Small intestine (tissue), 7 donors: ENCODE data around the gene S100A8. TPM values are rescaled to one million over a fixed set of nuclear protein-coding genes. Genes with fewer than 3 reads are reported as not detected.
"Not testable (repeated sequence)": the region's sequence is repeated elsewhere in the genome, so short reads cannot be mapped to it uniquely, and the experiment has no call there.

ENCODE experiments used
- DNase-seq, 2 donors: peaks; one replicate each; pipeline versions ENCODE4 v3.0.0 to v3.0.0-alpha.2; 2013
- FAIRE-seq: peaks from 2 replicates; lab custom pipeline; 2012; peaks lifted over from hg19 to GRCh38; lab: Jason Lieb, UNC
- H3K27ac ChIP-seq, 3 donors: one replicate each; pipeline ENCODE4 v1.5.1; 2013; ENCODE audit warnings: low read length in 2 of 3, mild to moderate bottlenecking in 2 of 3, control low read depth in 1 of 3, inconsistent platforms in 1 of 3, low read depth in 1 of 3, moderate library complexity in 1 of 3
- H3K27me3 ChIP-seq, 3 donors: one replicate each; pipeline ENCODE4 v1.6.1; 2013; ENCODE audit warnings: low read length in 3 of 3, inconsistent platforms in 1 of 3; ENCODE audit not compliant: control insufficient read depth in 3 of 3, insufficient read depth in 3 of 3
- H3K36me3 ChIP-seq, 3 donors: one replicate each; pipeline ENCODE4 v1.6.1; 2013; ENCODE audit warnings: low read length in 3 of 3, inconsistent platforms in 1 of 3, low read depth in 1 of 3, mild to moderate bottlenecking in 1 of 3, moderate library complexity in 1 of 3; ENCODE audit not compliant: control insufficient read depth in 3 of 3, insufficient read depth in 2 of 3
- H3K4me1 ChIP-seq, 3 donors: one replicate each; pipeline ENCODE4 v1.6.1; 2013; ENCODE audit warnings: low read length in 2 of 3, inconsistent platforms in 1 of 3, low read depth in 1 of 3, mild to moderate bottlenecking in 1 of 3, moderate library complexity in 1 of 3; ENCODE audit not compliant: control insufficient read depth in 3 of 3, insufficient read depth in 2 of 3
- H3K4me3 ChIP-seq, 3 donors: one replicate each; pipeline ENCODE4 v1.5.1; 2013; ENCODE audit warnings: low read length in 3 of 3, control low read depth in 1 of 3, inconsistent platforms in 1 of 3, low read depth in 1 of 3, mild to moderate bottlenecking in 1 of 3, moderate library complexity in 1 of 3
- H3K9me3 ChIP-seq, 2 donors: one replicate each; pipeline ENCODE4 v1.6.1; 2013; ENCODE audit warnings: low read depth in 1 of 2, low read length in 1 of 2; ENCODE audit not compliant: control insufficient read depth in 2 of 2, insufficient read depth in 1 of 2
- WGBS, 3 donors: extraction: QIAGEN DNeasy Blood & Tissue Kit; methylation state at CpG; one replicate each; pipeline ENCODE4 v1.1.7; 2013; 5-methylcytosine and 5-hydroxymethylcytosine counted together
- polyA plus RNA-seq, 4 donors: library from polyadenylated mRNA; stranded (reverse) in 3 of 4; unstranded in 1 of 4; fragments of 200-250 nt in 3 of 4; fragments of 120-200 nt in 1 of 4; gene quantifications; one replicate each; pipeline versions ENCODE4 v1.2.1 to v1.2.3, GENCODE V29; 2013
- donor health status: healthy with polysubstance abuse.
- donor health status: control.
- donor health status: control.
- donor health status: Bipolar disorder and iron deficiency.
- donor health status: healthy.

S100A8 gene
- polyA plus RNA-seq, 4 donors = 10.2 to 208 (median 86.3) TPM

DNA sequence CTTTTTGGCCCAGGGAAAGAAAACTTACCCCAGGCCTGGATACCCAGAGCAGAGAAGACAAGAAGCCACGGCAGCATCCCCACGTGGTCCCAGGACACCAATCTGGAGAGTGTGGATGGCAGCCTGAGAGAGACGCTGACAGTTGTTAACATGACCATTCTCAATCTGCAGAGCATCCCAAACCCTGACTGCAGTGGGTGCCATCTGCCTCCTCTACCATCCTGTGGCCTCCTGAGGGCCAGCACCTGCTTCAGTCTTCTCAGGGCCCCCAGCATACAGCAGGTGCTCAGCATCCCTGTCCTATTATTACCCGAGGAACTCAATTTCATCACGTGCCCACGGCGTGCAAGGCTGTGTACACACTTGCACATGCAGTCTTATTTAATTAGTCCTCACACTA, 43.0 kb downstream of the S100A8 start:
- no peak for FAIRE-seq

DNA sequence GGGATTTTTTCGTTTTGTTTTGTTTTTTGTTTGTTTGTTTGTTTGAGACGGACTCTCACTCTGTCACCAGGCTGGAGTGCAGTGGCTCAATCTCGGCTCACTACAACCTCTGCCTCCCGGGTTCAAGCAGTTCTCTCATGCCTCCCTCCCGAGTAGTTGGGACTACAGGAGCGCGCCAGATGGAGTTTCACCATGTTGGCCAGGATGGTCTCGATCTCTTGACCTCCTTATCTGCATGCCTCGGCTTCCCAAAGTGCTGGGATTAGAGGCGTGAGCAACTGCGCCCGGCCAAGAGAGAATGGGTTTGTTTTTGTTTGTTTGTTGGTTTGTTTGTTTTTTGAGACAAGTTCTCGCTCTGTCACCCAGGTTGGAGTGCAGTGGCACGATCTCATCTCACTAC, 43.8 kb downstream of the S100A8 start:
- not testable (repeated sequence) for H3K27ac ChIP-seq, H3K27me3 ChIP-seq, FAIRE-seq, H3K9me3 ChIP-seq, DNase-seq, H3K36me3 ChIP-seq, H3K4me3 ChIP-seq
- H3K4me1 ChIP-seq = peaks cover 0 to 23% (median 0%) of the 10 kb centered on the region in 3 donors
- WGBS, 3 donors = 71 to 80% (median 73%) methylated on average over 14 of the region's 14 CpGs

More for the DNA sequence above, 43.0 kb downstream of the S100A8 start:
- no peaks in the 10 kb centered on the region for H3K36me3 ChIP-seq
- H3K4me1 ChIP-seq = peaks cover 0 to 23% (median 0%) of the 10 kb centered on the region in 3 donors
- H3K27ac ChIP-seq = no peak overlapping the region
- WGBS, 3 donors = 50 to 61% (median 57%) methylated on average over 7 of the region's 7 CpGs
- no peak for DNase-seq
- H3K27me3 ChIP-seq = no peaks in the 10 kb centered on the region
- no peaks in the 10 kb centered on the region for H3K9me3 ChIP-seq
- H3K4me3 ChIP-seq = no peak overlapping the region

DNA sequence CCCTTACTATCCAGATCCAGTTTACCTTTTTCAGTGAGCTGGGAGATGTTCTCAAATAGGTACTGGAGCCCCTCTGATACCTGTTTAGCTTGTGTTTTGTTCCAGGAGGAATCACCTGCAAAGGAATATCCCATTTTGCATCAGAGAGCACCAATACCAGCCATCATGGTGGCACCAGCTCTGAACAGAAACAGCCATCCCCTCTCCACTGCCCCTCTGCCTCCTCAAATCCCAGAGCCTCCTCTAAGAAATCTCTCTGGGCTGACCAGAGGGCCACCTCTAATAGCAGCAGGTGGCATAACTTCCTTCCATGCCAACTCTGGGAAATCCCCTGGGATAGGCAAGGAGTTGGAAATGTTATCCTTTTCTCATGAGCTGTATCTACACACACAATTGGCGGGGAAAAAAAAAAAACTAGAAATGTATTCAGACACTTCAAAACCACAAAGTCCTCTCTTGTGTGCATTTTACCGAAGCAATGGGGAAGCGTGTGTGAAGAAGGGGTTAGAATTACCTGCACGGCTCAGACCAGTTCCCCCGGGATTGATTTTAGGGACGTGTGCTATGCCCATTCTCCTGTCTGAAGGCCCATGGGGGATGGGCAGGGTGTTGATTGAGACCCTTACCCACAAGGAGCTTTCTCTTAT, 44.7 kb downstream of the S100A8 start:
- H3K4me1 ChIP-seq = peaks cover 0 to 23% (median 0%) of the 10 kb centered on the region in 3 donors
- H3K4me3 ChIP-seq = no peak overlapping the region
- 9 to 40% (median 15%) methylated on average over 6 of the region's 6 CpGs for WGBS, 3 donors
- FAIRE-seq (no peak), DNase-seq (no peak)
- H3K27me3 ChIP-seq = no peaks in the 10 kb centered on the region
- no peaks in the 10 kb centered on the region for H3K9me3 ChIP-seq
- H3K27ac ChIP-seq = no peak overlapping the region
- no peaks in the 10 kb centered on the region for H3K36me3 ChIP-seq

DNA sequence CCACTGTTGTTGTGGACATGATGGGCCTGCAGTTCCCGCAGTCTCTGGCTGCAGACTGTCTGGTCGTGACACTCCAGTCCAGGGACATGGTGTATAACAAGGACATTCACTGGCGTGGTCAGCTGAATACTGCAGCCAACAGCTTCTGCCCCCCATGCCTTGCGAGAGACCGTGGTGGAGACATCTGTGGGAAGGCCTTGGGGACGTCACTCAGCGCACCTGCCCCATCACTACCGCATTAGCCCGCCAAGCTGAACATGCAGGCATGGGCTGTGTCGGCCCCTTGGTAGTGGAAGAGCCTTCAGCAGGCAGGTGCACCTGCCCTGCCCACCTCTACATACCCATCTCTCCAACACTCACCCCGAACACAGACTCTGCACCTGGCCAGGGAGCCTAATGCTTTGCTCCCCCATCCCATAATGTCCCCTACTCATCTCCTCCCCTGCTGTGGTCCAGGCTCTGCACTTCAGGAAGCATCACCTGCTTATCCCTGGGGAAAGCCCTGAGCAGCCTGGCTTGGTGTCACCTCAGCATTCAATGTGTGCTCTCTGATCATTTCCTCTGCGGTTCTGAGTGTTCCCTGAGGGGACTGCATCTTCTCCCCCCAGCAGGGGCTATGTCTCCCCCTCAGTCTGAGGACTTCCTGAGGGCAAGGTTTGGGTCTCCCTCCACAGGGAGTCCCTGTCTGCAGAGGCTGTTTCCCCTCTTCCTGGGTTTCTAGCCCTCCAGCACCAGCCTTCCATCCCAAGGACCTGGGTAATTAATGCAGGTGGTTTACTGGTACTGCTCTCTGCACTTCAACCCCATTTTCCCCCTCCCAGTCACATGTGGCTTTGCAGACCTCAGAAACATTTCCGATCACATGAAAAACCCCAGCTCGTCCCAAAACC, 45.4 kb downstream of the S100A8 start:
- Histone ChIP-seq H3K27me3 (no peaks in the 10 kb centered on the region), H3K4me3 (no peak overlapping the region), H3K27ac (no peak overlapping the region), H3K4me1 (peaks cover 0 to 23% (median 0%) of the 10 kb centered on the region in 3 donors), H3K9me3 (no peaks in the 10 kb centered on the region), H3K36me3 (no peaks in the 10 kb centered on the region)
- WGBS, 3 donors = 66 to 75% (median 68%) methylated on average over 14 of the region's 14 CpGs
- FAIRE-seq (no peak), DNase-seq (no peak)

DNA sequence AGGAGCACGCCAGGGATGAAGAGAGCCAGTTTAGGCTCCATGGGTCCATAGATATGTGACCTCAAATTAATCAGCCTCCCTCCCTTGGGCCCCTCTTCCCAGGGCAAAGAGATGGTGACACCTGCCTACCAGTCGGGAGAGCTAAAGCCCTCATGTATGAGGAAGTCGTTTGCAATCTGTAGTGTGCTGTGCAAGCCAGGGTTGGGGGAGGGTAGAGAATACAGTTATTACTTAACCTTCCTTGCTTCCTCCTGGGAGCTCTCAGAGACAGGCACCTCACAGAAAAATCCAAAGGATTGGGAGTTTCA, 46.2 kb downstream of the S100A8 start:
- Histone ChIP-seq H3K27me3 (no peaks in the 10 kb centered on the region), H3K27ac (no peak overlapping the region)

DNA sequence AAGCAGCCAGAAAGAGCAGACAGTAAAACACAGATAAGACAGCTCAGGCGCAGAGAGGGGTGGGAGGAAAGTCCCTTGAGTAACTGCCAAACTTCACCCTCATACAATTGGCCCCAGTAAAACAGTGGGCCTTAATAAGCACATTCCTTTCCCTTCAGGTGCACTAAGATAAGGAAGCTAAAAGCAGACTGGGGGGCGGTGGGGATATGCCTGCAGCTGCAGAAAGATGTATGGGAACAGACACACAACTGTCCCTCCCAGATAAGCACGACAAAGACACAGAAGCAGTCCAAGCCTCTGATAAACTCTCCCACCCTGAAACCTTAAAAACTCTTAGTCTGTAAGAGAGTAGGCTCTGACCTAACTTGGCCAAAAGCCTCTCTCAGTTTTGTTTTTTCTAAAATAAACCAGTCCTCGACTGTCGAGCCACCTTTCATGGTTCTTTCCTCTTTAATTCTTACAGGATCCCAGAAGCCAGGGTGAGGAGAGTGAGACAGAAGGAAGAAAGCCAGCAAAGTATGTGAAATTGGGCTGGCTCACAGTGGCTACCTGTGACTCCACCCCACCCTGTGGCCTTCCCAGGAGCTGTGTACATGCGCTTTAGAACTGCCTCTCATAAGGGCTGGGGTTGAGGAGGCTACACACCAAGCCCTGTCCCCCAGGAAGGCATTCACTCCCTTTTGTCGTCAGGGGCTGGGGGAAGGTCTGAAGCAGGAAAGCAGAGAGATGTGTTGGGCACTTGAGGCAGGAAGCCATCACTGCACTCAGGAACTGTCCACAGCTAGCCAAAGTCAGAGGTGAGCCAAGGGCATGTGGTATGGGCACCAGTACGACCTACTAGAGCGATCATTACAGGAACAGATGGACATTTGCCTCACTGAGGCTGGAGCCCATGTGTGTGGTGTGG, 46.8 kb downstream of the S100A8 start:
- no peak for FAIRE-seq
- WGBS, 3 donors = 38 to 46% (median 39%) methylated on average over 9 of the region's 9 CpGs
- no peak overlapping the region for H3K27ac ChIP-seq
- no peak for DNase-seq
- no peaks in the 10 kb centered on the region for H3K27me3 ChIP-seq
- H3K9me3 ChIP-seq = no peaks in the 10 kb centered on the region
- H3K4me1 ChIP-seq = peaks cover 0 to 23% (median 0%) of the 10 kb centered on the region in 3 donors
- H3K4me3 ChIP-seq = no peak overlapping the region
- no peaks in the 10 kb centered on the region for H3K36me3 ChIP-seq

More for the DNA sequence above, 46.2 kb downstream of the S100A8 start:
- no peak overlapping the region for H3K4me3 ChIP-seq
- peaks cover 0 to 23% (median 0%) of the 10 kb centered on the region in 3 donors for H3K4me1 ChIP-seq
- 17 to 30% (median 29%) methylated on average over 3 of the region's 3 CpGs for WGBS, 3 donors
- no peaks in the 10 kb centered on the region for H3K9me3 ChIP-seq
- DNase-seq (peak; percentile 25 to 57), FAIRE-seq (no peak)
- H3K36me3 ChIP-seq = no peaks in the 10 kb centered on the region

DNA sequence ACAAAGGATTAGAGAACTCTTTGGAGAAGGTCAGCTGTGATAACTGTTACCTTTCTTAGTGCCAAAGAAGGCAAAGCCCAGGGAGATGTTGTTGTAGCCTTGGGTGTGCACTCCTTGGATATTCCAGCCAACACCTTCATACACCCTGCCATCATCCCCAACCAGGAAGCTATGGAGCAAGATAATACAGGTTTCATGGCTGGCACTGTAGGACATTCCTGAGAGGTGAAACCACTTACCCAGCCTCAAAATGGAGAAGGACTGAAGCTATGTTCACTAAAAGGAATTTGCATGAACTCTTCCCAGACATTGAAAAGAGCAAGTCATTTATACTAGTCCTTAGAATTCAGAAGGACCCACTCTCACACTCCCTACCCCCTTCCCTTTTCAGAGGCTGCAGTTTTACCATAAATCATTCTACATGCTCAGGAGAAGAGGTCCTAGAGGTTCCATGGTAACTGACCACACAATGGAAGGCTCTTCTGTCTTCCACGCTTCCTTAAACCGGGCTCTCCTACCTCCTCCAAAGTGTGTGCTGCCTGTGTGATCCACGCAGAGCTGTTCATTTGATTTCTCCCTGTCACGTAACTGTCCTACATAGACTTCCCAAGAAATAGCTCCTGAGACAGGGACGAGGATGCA, 47.7 kb downstream of the S100A8 start:
- Histone ChIP-seq H3K4me1 (peaks cover 0 to 23% (median 0%) of the 10 kb centered on the region in 3 donors), H3K27ac (no peak overlapping the region), H3K9me3 (no peaks in the 10 kb centered on the region), H3K36me3 (no peaks in the 10 kb centered on the region), H3K27me3 (no peaks in the 10 kb centered on the region), H3K4me3 (no peak overlapping the region)
- WGBS, 3 donors = 18 to 33% (median 19%) methylated on average over 5 of the region's 5 CpGs
- FAIRE-seq (no peak), DNase-seq (no peak)
